ENCODE measurements around the gene C1orf21.
A peak's percentile ranks its signal among the peaks of the same experiment; 100 is the strongest.
"Not testable (repeated sequence)": the region's sequence is repeated elsewhere in the genome, so short reads cannot be mapped to it uniquely, and the experiment has no call there.

Gene C1orf21, protein sequence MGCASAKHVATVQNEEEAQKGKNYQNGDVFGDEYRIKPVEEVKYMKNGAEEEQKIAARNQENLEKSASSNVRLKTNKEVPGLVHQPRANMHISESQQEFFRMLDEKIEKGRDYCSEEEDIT

DNA sequence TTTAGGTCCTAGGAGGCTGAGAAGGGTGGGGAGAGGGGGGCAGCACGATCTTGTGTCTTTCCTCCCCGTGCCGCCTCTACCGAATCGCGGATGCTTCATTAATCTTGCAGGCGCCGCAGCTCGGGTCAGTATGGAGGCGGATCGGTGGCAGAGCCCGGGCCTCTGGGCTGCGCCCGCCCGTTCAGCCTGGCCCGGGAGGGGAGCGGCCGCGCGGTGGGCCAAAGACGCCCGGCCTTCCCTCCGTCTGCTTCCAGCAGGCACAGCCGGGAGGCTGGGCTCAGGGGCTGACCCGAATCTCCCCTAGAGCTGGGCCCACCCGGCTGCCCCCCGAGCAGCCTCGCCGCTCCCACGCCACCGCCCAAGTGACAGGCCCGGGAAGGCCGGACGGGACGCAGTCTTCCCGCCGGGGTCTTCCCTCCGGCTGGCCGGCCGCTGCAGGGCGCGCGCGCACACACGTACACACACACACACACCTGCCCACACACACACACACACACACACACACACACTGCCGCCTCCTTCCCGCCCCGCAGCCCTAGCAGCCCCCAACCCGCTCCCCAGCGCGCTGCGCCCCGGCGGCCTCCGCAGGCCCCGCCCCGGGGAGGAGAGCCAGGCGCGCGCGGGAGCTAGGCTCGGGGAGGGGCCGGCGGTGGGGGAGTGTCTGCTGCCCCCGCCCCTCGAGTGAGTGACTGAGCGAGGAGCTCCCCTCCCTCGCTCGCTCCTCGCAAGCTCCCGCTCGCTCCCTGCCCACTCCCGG is at the start of gene C1orf21:
TSS of gene C1orf21 (plus strand) at position 718 of the 757 bp plus-strand sequence. CDS start 90,481 bp downstream, outside the sequence.
- peaks cover 20% of the 10 kb centered on the region for H3K4me1 Mint-ChIP-seq (ENCODE audit: low read depth)
- peak within 1 kb of the TSS; percentile 77 for H3K27ac Mint-ChIP-seq
- peaks cover 76% of the 10 kb centered on the region for H3K27me3 Mint-ChIP-seq
- H3K9me3 Mint-ChIP-seq = no peaks in the 10 kb centered on the region
- H3K36me3 Mint-ChIP-seq (ENCODE audit: low read depth) = no peaks in the 10 kb centered on the region
- H3K4me3 Mint-ChIP-seq = peak within 1 kb of the TSS; percentile 86

DNA sequence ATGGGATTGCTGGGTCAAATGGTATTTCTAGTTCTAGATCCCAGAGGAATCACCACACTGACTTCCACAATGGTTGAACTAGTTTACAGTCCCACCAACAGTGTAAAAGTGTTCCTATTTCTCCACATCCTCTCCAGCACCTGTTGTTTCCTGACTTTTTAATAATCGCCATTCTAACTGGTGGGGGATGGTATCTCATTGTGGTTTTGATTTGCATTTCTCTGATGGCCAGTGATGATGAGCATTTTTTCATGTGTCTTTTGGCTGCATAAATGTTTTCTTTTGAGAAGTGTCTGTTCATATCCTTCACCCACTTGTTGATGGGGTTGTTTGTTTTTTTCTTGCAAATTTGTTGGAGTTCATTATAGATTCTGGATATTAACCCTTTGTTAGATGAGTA is 49.0 kb upstream of the C1orf21 start:
- not testable (repeated sequence) for H3K4me3 Mint-ChIP-seq; H3K9me3 Mint-ChIP-seq; H3K27me3 Mint-ChIP-seq; H3K27ac Mint-ChIP-seq; H3K36me3 Mint-ChIP-seq (ENCODE audit: low read depth); H3K4me1 Mint-ChIP-seq (ENCODE audit: low read depth)

DNA sequence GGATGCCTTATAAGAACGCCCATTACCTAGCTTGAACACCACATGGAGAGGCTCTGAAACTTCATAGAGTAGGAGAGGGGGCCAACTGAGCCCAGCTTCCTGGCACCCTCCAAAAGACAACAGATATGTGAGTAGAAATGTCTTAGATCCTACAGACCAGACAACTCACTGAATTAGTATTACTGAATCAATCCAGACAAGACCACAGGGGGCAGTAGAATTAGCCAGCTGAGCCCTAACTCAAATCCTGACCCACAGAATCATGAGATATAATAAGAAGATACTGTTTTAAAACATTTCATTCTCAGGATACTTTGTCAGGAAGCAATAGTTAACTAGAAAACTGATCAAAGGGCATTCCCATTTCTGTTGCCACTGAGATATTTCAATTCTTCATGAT is 45.8 kb upstream of the C1orf21 start:
- Mint-ChIP-seq H3K9me3 (peaks cover 3% of the 10 kb centered on the region), H3K36me3 (ENCODE audit: low read depth) (no peaks in the 10 kb centered on the region), H3K4me1 (ENCODE audit: low read depth) (no peaks in the 10 kb centered on the region), H3K27ac (no peak overlapping the region), H3K4me3 (no peak overlapping the region), H3K27me3 (peaks cover 10% of the 10 kb centered on the region)

DNA sequence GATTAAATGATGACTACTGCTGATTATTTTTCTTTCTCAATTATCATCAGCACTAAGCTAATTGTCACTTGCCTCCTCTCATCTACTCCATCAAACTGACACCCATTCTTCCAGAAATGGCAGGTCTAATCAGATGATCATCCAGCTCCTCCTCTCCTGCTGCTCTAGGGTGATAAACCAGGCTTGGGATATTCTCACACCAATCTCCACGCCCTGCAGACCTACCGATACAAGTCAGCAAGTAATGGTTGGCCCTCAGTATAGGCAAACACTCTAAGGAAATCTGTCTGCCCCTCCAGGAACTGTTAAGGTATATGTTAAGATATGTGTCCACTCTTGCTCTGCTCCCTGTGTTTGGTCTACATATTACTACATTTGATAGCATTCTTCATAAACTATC is 36.3 kb upstream of the C1orf21 start:
- Mint-ChIP-seq H3K9me3 (peaks cover under 1% of the 10 kb centered on the region), H3K27ac (no peak overlapping the region), H3K27me3 (peaks cover 7% of the 10 kb centered on the region), H3K4me3 (no peak overlapping the region), H3K4me1 (ENCODE audit: low read depth) (no peaks in the 10 kb centered on the region), H3K36me3 (ENCODE audit: low read depth) (no peaks in the 10 kb centered on the region)

DNA sequence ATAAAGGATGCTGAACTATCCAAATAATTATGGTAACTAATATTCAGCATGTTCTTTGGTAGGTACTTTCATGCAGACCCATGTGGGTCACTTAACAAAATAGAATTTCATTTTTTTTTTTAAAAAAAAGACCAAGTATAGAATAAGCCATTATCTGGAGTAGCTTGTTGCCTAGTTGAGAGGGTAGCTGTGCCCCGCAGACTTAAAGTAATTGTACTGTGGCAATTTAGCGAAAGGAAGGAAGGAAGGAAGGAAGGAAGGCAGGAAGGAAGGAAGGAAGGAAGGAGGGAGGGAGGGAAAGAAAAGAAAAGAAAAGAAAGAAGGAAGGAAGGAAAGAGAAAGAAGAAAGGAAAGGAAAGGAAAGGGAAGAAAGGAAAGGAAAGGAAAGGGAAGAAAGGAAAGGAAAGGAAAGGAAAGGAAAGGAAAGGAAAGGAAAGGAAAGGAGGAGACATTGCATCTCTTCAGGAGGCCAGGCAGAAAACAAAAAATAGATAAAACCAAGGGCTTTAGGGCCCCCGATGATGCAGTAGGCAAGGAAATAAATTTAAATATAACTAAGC is 35.3 kb upstream of the C1orf21 start:
- H3K4me3 Mint-ChIP-seq = no peak overlapping the region

DNA sequence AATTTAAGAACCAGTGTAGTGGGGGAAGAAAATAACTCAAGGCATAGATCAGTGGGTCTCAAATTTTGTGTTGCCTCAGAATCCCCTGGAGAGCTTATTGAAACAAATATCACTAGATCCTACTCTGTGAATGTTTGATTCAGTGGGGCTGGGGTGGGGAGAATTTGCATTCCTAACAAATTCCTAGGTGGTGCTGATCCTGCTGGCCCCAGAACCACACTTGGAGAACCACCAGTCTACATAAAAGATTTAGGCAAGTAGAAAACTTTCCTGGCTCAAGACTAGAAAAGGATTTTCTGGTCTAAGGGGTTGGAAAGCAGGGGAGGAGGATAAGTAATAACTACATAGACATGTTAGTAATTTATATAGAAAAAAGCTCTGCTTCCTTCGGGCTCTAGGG is 34.1 kb upstream of the C1orf21 start:
- no peak overlapping the region for H3K27ac Mint-ChIP-seq
- no peaks in the 10 kb centered on the region for H3K36me3 Mint-ChIP-seq (ENCODE audit: low read depth)
- peaks cover 8% of the 10 kb centered on the region for H3K27me3 Mint-ChIP-seq
- no peaks in the 10 kb centered on the region for H3K4me1 Mint-ChIP-seq (ENCODE audit: low read depth)
- no peaks in the 10 kb centered on the region for H3K9me3 Mint-ChIP-seq
- no peak overlapping the region for H3K4me3 Mint-ChIP-seq

More for the DNA sequence above, 35.3 kb upstream of the C1orf21 start:
- no peaks in the 10 kb centered on the region for H3K9me3 Mint-ChIP-seq
- H3K27ac Mint-ChIP-seq = no peak overlapping the region
- no peaks in the 10 kb centered on the region for H3K36me3 Mint-ChIP-seq (ENCODE audit: low read depth)
- H3K4me1 Mint-ChIP-seq (ENCODE audit: low read depth) = no peaks in the 10 kb centered on the region
- peaks cover 7% of the 10 kb centered on the region for H3K27me3 Mint-ChIP-seq

DNA sequence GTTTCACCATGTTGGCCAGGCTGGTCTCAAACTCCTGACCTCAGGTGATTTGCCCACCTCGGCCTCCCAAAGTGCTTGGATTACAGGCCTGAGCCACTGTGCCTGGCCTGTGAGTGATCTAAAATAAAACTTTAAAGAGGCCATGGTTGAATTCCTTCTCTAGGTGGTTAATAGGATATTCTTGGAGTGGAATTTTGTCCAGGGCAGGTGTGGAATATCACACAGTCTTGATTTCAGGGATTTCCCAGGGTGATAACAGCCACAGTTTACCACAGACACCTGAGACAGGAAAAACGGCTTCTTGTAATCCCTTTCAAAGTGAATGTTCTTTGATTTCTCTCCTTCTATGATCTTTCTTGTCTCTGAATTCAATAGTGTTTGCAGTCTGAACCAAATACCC is 32.1 kb upstream of the C1orf21 start:
- H3K27me3 Mint-ChIP-seq = peaks cover 8% of the 10 kb centered on the region
- H3K27ac Mint-ChIP-seq = no peak overlapping the region
- H3K4me3 Mint-ChIP-seq = no peak overlapping the region
- no peaks in the 10 kb centered on the region for H3K36me3 Mint-ChIP-seq (ENCODE audit: low read depth)
- no peaks in the 10 kb centered on the region for H3K4me1 Mint-ChIP-seq (ENCODE audit: low read depth)
- H3K9me3 Mint-ChIP-seq = no peaks in the 10 kb centered on the region

DNA sequence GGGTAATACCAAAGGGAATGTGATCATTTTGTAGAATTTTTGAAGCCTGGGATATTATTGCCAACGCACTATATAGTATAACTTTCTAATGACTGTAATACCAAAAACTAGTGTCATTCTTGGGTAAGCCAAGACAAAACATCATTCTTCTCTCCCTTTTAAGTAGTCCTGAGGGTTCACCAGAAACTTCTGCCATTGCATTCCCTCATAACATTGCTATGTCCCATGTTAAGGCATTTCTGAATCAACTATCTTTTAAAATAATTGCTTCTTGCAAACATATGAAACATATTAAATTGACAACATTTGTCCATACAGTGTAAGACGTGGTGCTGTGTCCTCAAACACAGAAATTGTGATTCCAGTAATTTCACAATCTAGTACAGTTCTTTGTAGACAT is 29.9 kb upstream of the C1orf21 start:
- no peaks in the 10 kb centered on the region for H3K36me3 Mint-ChIP-seq (ENCODE audit: low read depth)
- no peaks in the 10 kb centered on the region for H3K9me3 Mint-ChIP-seq
- H3K4me1 Mint-ChIP-seq (ENCODE audit: low read depth) = no peaks in the 10 kb centered on the region
- no peak overlapping the region for H3K27ac Mint-ChIP-seq
- H3K4me3 Mint-ChIP-seq = no peak overlapping the region
- peaks cover 8% of the 10 kb centered on the region for H3K27me3 Mint-ChIP-seq

DNA sequence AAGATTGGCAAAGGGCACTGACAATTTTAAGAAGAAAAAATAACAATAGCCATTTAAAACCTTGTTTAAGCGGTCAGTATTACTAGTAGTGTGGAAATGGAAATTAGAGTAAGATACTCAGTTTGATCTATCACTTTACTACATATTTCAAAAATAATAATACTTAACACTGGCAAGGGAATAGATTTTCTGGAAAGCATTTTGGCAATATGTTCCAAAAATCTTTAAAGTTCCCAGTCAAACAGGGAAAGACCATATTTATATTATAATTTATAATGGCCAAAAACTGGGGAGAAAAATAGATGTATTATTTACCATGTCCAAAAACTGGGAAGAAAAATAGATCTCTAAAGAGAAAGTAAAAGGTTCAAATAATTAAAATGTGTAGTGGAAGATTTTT is 28.6 kb upstream of the C1orf21 start:
- no peak overlapping the region for H3K27ac Mint-ChIP-seq
- no peaks in the 10 kb centered on the region for H3K36me3 Mint-ChIP-seq (ENCODE audit: low read depth)
- H3K9me3 Mint-ChIP-seq = no peaks in the 10 kb centered on the region
- peaks cover 8% of the 10 kb centered on the region for H3K27me3 Mint-ChIP-seq
- H3K4me1 Mint-ChIP-seq (ENCODE audit: low read depth) = no peaks in the 10 kb centered on the region
- no peak overlapping the region for H3K4me3 Mint-ChIP-seq

DNA sequence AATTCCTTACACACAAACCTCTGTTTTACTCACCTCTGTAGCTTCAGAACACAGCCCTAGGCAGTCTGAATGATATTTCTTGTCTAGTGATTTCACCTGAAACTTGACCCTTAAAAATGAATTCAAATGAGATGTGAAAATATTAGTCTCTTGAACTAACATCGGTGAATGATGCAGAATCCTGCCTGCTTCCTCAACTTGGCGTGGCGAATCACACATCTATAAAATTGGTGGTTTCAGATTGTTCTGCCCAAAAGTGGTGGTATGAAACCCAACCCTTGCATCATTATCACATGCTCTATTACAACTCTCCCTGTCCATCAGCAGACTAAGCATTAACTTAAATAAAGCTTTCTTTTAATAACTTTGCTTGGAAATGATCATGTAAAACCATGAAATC is 26.9 kb upstream of the C1orf21 start:
- Mint-ChIP-seq H3K4me1 (ENCODE audit: low read depth) (no peaks in the 10 kb centered on the region), H3K9me3 (no peaks in the 10 kb centered on the region), H3K27ac (no peak overlapping the region), H3K4me3 (no peak overlapping the region), H3K27me3 (peaks cover 9% of the 10 kb centered on the region), H3K36me3 (ENCODE audit: low read depth) (no peaks in the 10 kb centered on the region)

DNA sequence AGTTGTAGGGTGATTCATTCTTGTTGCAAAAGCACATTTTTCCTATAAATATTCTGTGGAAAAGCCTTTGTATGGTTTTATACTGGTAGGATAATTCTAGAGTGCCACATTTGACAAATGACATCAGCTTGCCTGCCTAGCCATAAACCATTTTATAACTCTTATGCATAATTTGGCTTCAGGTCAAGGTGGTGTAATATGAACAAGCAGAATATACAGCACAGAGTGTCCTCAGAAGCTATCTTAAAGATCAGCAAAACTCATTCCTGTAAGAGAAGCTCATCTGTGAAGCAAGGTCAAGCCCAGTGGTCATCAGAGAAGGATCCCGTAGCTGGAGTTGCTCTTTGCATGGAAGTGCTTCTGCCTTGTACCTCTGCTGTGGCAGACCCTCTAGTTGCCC is 24.0 kb upstream of the C1orf21 start:
- Mint-ChIP-seq H3K4me1 (ENCODE audit: low read depth) (no peaks in the 10 kb centered on the region), H3K27me3 (peaks cover 3% of the 10 kb centered on the region), H3K9me3 (no peaks in the 10 kb centered on the region), H3K27ac (no peak overlapping the region), H3K36me3 (ENCODE audit: low read depth) (no peaks in the 10 kb centered on the region), H3K4me3 (no peak overlapping the region)

DNA sequence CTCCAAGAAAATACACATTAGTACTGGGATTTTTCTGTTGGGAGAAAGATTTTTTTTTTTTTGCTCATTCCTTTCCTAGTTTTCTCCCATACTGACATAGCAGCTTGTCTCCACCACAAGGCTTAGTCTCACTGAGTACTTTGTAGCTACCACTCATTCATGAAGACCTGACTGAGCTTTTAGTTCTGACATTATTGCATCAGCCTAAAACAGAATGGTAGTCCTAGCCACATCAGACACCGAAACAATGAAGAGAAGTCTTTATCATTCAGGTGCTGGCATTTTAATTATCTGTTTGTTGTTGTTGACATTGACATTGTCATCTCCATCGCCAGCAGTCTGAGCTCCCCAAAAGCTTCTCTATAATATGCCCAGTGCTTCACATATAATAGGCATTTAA is 21.1 kb upstream of the C1orf21 start:
- H3K27me3 Mint-ChIP-seq = peaks cover 11% of the 10 kb centered on the region

DNA sequence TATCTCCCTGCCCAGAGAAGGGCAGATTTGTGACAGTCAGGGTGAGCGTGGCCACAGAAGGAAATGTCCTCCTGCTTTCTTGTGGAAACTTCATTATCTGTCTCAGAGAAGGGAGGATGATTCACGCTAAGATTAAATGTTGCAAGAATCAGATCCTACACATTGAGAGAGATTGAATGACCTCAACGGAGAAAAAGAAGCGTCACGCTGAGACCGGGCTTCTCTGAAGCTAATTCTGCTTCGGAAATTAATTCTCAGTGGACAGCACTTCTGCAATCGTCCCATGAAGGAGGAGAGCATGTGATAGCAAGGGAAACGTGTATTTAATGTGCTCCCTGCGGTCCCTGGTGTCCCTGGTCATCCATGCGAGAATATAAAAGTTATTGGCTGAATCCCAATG is 19.8 kb upstream of the C1orf21 start:
- H3K4me1 Mint-ChIP-seq (ENCODE audit: low read depth) = no peaks in the 10 kb centered on the region
- no peaks in the 10 kb centered on the region for H3K36me3 Mint-ChIP-seq (ENCODE audit: low read depth)
- H3K9me3 Mint-ChIP-seq = no peaks in the 10 kb centered on the region
- H3K4me3 Mint-ChIP-seq = no peak overlapping the region
- peaks cover 15% of the 10 kb centered on the region for H3K27me3 Mint-ChIP-seq
- H3K27ac Mint-ChIP-seq = no peak overlapping the region

More for the DNA sequence above, 21.1 kb upstream of the C1orf21 start:
- Mint-ChIP-seq H3K4me1 (ENCODE audit: low read depth) (no peaks in the 10 kb centered on the region), H3K9me3 (no peaks in the 10 kb centered on the region), H3K27ac (no peak overlapping the region), H3K36me3 (ENCODE audit: low read depth) (no peaks in the 10 kb centered on the region), H3K4me3 (no peak overlapping the region)

DNA sequence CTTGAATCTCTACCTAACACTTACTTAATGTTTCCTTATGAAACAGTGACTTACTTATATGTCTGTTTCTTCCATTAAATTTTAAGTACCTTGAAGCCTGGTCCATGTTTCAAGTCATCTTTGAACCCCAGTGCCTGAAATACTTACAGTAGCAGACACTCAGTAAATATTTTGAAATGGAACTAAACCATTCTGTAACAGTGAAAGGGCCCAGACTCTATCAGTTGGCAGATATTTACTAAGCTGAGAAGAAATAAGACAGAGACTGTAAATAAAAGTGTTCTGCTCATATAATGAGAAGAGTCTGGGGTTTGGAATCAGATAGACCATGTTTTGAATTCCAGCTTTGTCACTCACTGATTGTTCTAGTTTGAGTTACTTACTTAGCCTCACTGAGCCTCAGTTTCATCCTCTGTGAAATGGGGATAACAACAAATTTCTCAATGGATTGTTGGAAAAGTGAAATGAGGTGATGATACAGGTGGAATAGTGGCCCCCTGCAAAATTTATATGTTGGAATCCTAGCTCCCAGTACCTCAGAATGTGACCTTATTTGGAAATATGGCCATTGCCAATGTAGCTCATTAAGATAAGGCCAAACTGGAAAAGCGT is 19.3 kb upstream of the C1orf21 start:
- no peaks in the 10 kb centered on the region for H3K4me1 Mint-ChIP-seq (ENCODE audit: low read depth)
- no peak overlapping the region for H3K4me3 Mint-ChIP-seq
- peaks cover 15% of the 10 kb centered on the region for H3K27me3 Mint-ChIP-seq
- no peaks in the 10 kb centered on the region for H3K9me3 Mint-ChIP-seq
- H3K27ac Mint-ChIP-seq = no peak overlapping the region
- H3K36me3 Mint-ChIP-seq (ENCODE audit: low read depth) = no peaks in the 10 kb centered on the region

DNA sequence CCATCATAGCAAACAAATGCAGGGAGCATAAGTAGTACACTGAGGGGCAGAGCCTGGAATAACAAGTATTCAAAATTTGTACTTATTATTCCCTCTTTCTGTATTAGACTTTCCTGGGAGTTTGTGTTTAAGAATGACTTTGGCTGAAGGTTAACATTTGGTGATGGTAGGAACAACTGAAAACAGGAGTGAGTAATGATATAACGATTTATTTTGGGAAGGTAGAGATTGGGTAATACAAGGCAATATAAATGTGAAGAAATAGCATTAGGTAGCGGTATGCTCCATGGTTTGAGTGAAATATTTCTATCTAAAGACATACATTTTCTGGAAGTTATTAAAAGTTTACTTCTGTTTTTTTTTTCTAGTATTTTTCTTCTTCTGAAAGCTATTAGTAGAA is 18.5 kb upstream of the C1orf21 start:
- H3K27me3 Mint-ChIP-seq = peaks cover 18% of the 10 kb centered on the region
- H3K4me1 Mint-ChIP-seq (ENCODE audit: low read depth) = no peaks in the 10 kb centered on the region
- H3K27ac Mint-ChIP-seq = no peak overlapping the region

More for the DNA sequence above, 18.5 kb upstream of the C1orf21 start:
- Mint-ChIP-seq H3K36me3 (ENCODE audit: low read depth) (no peaks in the 10 kb centered on the region), H3K4me3 (no peak overlapping the region), H3K9me3 (no peaks in the 10 kb centered on the region)

Data from stimulated activated naive CD8-positive, alpha-beta T cell treated with anti-CD3 and anti-CD28 coated beads, Interleukin-15, Interleukin-2, amounts not matched to agents 100 ng/mL and 50 ng/mL, for 24 hours (primary cell).